ENCODE data around the gene EEPD1.

EEPD1 gene

GRCh38 chr7:36192053-36192824 is 39.2 kb downstream of the EEPD1 start:
- DNase-seq = no peak

- DNase-seq = no peak
These were observed 39.8 kb downstream of the EEPD1 start for GRCh38 chr7:36192877-36193276.

DNA sequence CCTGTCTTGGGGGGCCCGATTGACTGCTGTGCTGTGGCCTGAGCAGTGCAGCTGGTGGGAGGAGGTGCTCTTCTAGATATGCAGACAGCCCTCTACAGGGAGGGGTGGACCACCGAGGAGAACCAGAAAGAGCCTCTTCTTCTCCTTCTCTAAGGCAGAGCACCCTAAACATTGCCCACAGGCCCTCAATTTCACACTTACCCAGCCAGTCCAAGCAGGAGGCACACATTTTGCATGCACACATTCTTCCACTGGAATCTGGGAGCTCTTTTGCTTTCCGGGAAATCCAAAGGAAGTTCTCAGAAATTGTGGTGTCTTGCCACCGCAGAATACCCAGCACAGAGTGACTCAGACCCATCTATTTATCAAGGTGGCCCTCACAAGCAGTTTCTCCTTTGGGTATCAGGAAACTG is 45.8 kb downstream of the EEPD1 start:
- DNase-seq = no peak

GRCh38 chr7:36199329-36199728 is 46.3 kb downstream of the EEPD1 start:
- no peak for DNase-seq

DNA sequence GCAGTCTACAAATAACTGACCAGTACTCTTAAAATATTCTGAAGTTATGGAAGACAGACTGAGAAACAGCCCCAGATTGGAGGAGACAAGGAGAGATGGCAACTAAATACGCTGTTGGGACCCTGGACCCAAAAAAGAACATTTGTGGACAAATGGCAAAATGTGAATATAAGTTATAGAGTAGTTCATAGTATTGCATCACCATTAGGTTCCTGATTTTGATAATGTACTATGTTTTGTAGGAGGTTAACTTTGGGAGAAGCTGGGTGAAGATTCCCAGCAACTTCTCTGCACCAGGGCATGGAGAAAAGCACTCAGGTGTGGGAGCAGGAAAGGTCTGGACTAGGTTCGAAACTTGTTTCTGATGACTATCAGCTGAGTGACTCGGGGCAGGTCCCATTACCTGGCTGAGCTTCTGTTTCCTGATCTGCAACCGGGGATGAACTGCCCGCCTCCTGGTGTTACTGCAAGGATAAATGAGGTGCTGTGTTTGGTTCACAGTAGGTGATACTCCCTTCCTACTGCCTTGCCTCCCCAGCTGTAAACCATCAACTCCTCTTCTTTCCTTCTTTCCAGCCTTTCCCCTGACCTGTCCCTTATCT is 48.2 kb downstream of the EEPD1 start:
- peak; percentile 64 for DNase-seq

- no peak for DNase-seq
These were observed 49.3 kb downstream of the EEPD1 start for GRCh38 chr7:36202398-36202797.

GRCh38 chr7:36203071-36203790 is 50.2 kb downstream of the EEPD1 start:
- DNase-seq = no peak

DNA sequence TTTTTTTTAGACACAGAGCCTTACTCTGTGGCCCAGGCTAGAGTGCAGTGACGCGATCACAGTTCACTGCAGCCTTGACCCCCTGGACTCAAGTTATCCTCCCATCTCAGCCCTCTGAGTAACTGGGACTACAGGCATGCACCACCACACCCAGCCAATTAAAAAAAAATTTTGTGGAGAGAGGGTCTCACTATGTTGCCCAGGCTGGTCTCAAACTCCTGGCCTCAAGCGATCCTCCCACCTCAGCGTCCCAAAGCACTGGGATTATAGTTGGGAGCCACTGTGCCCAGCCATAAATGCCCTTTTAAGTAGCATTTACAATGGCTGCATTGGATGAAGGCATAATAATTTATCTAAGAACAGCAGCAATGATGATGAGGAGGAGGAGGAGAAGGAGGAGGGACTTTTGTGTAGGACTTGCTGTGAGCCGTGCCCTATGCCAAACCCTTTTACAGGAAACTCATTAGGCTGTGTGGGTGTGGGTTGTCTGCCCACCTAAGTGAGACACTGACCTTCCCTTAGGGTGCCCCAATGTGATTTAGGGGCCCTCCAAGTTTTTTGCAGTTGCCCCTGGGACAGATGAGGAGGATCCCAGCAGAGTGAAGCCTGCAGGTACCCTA is 51.1 kb downstream of the EEPD1 start:
- DNase-seq = no peak

- DNase-seq = no peak
These were observed 52.0 kb downstream of the EEPD1 start for GRCh38 chr7:36204929-36205635.

DNA sequence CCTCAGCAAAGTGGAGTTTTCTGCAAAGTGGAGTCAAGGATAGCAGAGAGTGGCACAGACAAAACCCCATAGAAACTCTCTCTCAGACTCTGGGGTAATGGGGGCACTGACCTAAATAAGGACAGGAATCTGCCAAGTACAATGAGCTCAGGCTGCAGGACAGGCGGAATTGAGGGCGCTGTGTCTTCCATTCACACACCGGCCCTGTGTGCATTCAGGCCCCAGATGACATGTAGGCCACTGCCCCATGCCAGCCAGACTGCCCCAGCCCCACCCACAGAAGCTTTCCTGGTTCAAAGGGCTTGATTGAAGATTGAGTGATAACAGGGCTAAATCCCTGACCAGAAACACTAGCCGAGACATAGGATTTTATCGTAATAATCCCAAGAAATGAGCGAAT is 52.7 kb downstream of the EEPD1 start:
- DNase-seq = no peak

DNA sequence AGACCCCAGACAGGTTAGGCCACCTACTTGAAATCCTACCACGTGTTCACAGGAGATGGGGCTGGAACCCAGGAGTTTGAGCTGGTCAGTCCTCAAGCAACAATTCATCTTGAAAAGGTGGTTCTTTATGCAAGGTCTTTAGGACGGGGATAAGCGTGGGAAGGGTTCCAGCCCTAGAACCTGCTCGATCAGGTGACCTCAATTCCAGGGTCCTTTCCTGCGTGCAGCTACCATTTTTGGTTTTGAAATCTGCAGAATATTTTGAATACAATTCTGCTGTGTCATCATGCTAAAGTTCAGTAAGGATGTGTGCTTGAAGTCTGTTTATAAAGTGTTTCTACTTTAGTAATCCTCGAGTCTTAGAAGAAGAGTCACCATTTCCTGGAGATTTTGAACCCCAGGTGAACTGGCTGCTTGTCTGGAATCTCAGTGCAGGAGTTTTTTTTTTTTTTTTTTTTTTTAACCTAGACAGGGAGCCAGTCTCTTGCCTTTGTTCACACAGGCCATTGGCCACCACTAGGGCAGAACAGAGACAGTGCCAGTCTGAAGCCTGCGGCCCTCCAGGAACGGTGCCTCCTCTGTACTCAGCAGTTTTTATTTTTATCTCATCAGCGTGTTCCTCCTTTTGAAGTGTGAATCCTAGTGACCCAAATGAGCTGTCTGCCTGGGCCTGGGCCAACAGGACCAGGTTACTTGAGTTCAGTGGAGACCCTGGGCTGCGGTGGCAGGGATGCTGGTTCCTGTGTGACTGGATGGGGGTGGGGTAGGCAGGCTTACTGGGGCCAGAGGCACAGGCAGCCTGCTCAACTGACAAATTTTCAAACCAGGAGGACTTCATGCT is 54.6 kb downstream of the EEPD1 start:
- DNase-seq = no peak

DNA sequence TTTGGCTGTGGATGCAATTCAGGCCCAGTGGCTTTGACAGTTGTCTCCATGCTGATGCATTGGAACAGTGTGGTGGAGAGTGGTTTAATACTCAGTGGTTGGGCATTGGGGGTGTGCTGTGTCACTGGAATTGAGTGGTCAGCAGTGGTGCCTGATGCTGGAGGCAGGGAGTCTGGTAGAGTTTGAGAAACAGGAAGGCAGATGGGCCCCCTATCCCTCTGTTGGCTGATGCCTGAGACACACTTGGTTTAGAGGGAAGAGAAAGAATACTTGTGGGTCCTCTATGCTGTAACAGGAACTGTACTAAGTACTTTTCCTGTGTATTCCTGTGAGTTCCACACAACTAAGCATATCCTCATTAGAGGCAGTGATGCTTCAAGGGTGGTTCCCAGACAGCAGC is 55.4 kb downstream of the EEPD1 start:
- DNase-seq = no peak

DNA sequence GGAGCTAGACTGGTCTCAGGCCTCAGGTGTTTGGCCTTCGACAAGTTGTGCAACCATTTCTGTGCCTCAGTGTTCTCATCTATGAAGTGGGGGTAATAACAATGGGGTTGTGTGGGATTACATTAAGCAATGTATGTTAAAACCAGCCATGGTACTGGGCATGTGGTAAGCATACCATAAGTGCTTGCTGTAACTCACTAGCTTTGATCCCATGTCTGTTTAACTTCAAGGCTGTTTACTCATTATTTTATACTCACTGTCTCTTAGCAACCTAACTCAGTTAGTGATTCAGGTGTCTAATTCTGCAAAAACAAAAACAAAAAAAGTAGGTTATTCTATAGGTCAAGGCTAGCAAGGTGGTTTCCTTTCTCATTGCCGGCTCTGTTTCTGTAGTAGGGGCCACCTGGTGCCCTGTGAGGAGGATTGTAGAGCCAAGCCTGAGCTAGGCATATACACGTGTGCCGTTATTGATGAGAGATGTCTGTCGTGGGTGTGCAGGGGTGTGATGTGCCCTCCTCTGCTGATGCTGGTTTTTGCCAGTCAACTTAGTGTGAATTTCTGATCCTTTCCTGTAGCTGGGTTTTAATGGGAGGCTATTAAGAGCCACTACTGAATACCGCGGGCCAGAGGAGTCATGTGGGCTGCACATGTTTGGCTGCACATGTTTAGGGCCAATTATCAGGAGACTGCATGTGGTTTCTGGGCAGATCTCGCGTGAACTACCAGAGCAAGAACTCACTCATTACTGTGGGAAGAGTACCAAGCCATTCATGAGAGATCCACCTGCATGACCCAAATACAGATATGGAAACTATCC is 56.2 kb downstream of the EEPD1 start:
- no peak for DNase-seq

GRCh38 chr7:36209814-36210183 is 56.7 kb downstream of the EEPD1 start:
- DNase-seq = no peak

GRCh38 chr7:36210291-36210922 is 57.4 kb downstream of the EEPD1 start:
- DNase-seq = no peak

GRCh38 chr7:36214608-36215456 is 61.8 kb downstream of the EEPD1 start:
- DNase-seq = peak; percentile 73

DNA sequence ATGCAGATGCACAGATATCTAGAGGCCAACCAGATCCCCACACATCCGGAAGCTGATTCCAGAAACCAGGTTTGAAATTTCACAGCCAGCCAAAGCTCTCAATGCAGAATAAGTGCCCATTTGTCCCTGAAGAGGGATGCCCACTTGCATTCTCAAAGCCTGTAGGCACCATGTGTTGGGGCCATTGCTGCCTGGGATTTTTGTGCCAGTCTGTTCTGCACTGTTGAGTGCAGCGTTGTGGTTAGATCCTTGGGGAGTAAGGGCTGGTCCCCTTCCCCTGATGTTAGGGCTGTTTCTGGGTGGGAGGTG is 62.4 kb downstream of the EEPD1 start:
- peak; percentile 60 for DNase-seq

GRCh38 chr7:36216063-36216684 is 63.1 kb downstream of the EEPD1 start:
- no peak for DNase-seq

- DNase-seq = no peak
These were observed 64.3 kb downstream of the EEPD1 start for GRCh38 chr7:36217211-36217960.
